Renal pelvis (tissue), 12 donors: ENCODE data around the gene MAD1L1. TPM values are rescaled to one million over a fixed set of nuclear protein-coding genes. Genes with fewer than 3 reads are reported as not detected.
"Not testable (repeated sequence)": the region's sequence is repeated elsewhere in the genome, so short reads cannot be mapped to it uniquely, and the experiment has no call there.

Experiments used
- DNase-seq: peaks from one replicate; pipeline ENCODE4 v3.0.0-alpha.2; 2013
- long read RNA-seq, 16 experiments: transcript quantifications; one replicate each; lab custom pipeline, GENCODE V29; 2026
- polyA plus RNA-seq, 3 donors: library from polyadenylated mRNA; unstranded; fragments of 120-200 nt; gene quantifications; one replicate each; pipeline ENCODE4 v1.2.1, GENCODE V29; 2013; ENCODE audit not compliant: insufficient read length in 3 of 3

MAD1L1 gene
- 10 to 100 TPM; 27.0 to 27.6 (median 27.3) TPM for polyA plus RNA-seq
- long read RNA-seq, donor 1, partial matches to known transcripts, result 31 of 53 reads
- long read RNA-seq, donor 1, other reads (novel, unspliced or antisense), result 22 of 53 reads
- long read RNA-seq, donor 2, partial matches to known transcripts, result 5 of 7 reads
- long read RNA-seq, donor 2, other reads (novel, unspliced or antisense), result 0 of 7 reads
- long read RNA-seq, donor 3, partial matches to known transcripts, result 0 of 8 reads
- long read RNA-seq, donor 3, other reads (novel, unspliced or antisense), result 6 of 8 reads
- long read RNA-seq, donor 4, partial matches to known transcripts, result 5 of 6 reads
- long read RNA-seq, donor 4, other reads (novel, unspliced or antisense), result 0 of 6 reads
- long read RNA-seq, donor 5, partial matches to known transcripts, result 0 of 1 reads
- long read RNA-seq, donor 5, other reads (novel, unspliced or antisense), result 0 of 1 reads
- long read RNA-seq, donor 6, result 0 reads
- long read RNA-seq, donor 7, partial matches to known transcripts, result 0 of 7 reads
- long read RNA-seq, donor 7, other reads (novel, unspliced or antisense), result 7 of 7 reads
- long read RNA-seq, donor 8, result 0 reads
- long read RNA-seq, donor 9, partial matches to known transcripts, result 0 of 1 reads
- long read RNA-seq, donor 9, other reads (novel, unspliced or antisense), result 0 of 1 reads
- long read RNA-seq, donor 10, partial matches to known transcripts, result 5 of 7 reads
- long read RNA-seq, donor 10, other reads (novel, unspliced or antisense), result 0 of 7 reads
- long read RNA-seq, donor 11, partial matches to known transcripts, result 0 of 1 reads
- long read RNA-seq, donor 11, other reads (novel, unspliced or antisense), result 0 of 1 reads
- long read RNA-seq, donor 12, partial matches to known transcripts, result 0 of 12 reads
- long read RNA-seq, donor 12, other reads (novel, unspliced or antisense), result 8 of 12 reads
- long read RNA-seq, donor 13, partial matches to known transcripts, result 0 of 1 reads
- long read RNA-seq, donor 13, other reads (novel, unspliced or antisense), result 0 of 1 reads
- long read RNA-seq, donor 14, partial matches to known transcripts, result 0 of 2 reads
- long read RNA-seq, donor 14, other reads (novel, unspliced or antisense), result 0 of 2 reads
- long read RNA-seq, donor 15, partial matches to known transcripts, result 48 of 85 reads
- long read RNA-seq, donor 15, other reads (novel, unspliced or antisense), result 35 of 85 reads
- long read RNA-seq, donor 16, partial matches to known transcripts, result 0 of 7 reads
- long read RNA-seq, donor 16, other reads (novel, unspliced or antisense), result 7 of 7 reads

GRCh38 chr7:2232766-2233520 lies at the start of gene MAD1L1:
Gene MAD1L1, minus strand, starts transcription at chr7:2232945. Its CDS starts 2,812 bp downstream, at chr7:2230133.
- DNase-seq, result peak; percentile 88

- DNase-seq, result no peak
Measured at GRCh38 chr7:2282185-2282751, 49.5 kb upstream of the MAD1L1 start.

DNA sequence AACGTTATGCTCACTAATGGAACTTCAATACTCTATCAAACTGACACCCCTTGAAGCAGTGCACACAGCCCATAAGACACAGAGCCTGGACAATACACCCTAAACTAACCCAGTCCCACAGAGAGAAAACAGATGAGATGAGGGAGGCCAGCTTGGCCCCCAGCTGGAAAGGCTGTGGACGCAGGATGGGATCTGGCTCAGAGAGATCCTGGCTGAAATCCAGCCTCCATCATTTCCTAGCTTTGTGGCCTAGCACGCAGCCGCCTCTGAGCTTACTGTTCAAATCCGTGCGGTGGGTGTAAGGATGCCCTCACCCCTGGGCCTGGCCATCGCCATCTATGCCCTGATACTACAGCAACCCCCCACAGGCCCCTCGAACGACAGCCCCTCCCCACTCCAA lies 48.8 kb upstream of the MAD1L1 start:
- DNase-seq, result no peak

DNA sequence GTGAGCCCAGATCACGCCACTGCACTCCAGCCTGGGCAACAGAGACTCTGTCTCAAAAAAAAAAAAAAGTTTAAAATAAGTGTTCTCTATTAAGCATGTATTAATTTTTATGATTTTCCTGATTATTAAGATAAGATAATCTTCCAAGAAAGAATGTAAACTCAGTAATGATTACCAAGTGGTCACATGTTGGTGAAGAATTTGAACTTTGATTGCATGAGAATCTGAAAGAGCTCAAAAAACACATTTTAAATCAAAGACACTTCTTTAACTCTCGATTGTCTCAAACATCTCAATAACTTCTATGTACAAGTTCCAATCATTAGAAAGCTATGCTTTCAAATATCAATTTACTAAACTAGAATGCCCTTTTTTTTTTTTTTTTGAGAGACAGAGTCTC lies 47.7 kb upstream of the MAD1L1 start:
- DNase-seq, result no peak

DNA sequence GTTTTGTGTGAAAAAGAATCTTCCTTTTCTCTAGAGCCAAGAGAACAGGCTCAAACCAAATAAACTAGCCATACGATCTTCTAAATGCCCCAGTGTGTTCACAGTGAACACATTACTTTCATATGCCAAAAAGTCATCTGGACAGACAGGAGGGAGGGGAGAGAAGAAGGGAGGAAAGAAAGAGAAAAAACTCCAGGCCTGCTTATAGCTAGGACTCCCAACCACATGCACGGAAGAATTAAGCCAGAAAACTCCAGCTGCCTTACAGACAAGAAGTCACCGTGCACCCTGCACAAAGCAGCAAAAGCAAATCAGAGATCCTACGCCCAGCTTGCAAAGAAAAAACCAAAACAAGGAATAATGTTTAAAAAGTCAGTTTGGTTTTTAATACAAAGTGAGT lies 47.2 kb upstream of the MAD1L1 start:
- no peak for DNase-seq

DNA sequence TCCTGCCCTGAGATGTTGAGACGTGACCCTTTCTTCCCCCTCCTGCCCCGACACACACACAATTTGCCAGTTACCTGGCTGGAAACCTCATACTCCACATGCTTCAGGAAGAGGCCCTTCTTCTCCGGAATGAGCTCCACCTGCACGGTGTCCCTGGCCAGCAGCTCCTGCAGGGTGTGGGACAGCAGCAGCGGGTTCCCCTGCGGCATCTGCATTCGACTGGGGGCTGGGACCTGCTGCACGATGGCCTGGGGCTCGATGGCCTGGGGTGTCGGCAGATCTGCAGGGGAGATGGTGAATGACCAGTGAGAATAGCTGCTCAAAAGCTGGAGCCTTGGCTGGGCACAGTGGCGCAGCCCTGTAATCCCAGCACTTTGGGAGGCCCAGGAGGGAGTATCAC lies 45.3 kb upstream of the MAD1L1 start:
- DNase-seq, result no peak

DNA sequence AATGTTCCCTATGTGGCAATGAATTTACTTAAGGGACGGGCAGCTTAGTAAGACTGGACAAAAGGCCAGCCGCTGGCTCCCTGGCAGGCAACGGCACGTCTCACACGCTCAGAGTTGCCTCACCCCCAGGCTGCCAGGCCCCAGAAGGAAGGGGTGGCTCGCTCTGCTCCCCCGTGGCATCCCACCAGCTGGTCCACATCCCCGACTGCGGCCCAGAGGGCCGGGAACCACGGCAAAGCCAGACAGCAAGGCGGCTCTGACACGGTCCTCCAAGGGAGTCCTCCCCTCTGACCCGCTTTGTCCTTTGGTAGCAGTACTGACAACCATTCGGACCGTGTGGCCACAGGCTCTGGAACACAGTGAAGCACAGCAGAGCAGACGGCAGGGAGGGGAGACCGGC lies 43.4 kb upstream of the MAD1L1 start:
- DNase-seq, result no peak

- no peak for DNase-seq
Measured at GRCh38 chr7:2275101-2275500, 42.4 kb upstream of the MAD1L1 start.

GRCh38 chr7:2274666-2275065 lies 41.9 kb upstream of the MAD1L1 start:
- no peak for DNase-seq

GRCh38 chr7:2273866-2274265 lies 41.1 kb upstream of the MAD1L1 start:
- no peak for DNase-seq

- no peak for DNase-seq
Measured at GRCh38 chr7:2272031-2272430, 39.3 kb upstream of the MAD1L1 start.

- no peak for DNase-seq
Measured at GRCh38 chr7:2271273-2272026, 38.7 kb upstream of the MAD1L1 start.

GRCh38 chr7:2270495-2270894 lies 37.8 kb upstream of the MAD1L1 start:
- DNase-seq, result no peak

DNA sequence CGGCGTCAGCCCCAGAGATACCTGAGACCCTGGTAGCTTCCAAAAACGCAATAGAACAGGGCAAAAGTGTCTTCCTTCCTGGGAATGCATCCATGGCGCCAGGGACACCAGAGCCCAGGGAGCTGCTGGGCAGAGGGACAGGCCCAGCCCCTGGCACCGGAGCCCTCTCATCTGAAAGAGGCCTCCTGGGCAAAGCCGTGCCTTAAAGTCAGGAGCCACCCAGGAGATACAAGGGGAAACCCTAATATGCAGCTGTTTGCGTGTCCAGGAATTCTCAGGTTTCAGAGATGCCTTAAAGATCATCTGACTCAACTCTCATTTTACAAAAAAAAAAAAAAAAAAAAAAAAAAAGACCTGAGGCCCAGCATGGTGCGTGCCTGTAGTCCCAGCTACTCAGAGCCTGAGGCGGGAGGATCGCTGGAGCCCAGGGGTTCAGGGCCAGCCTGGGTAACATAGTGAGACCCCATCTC lies 37.3 kb upstream of the MAD1L1 start:
- no peak for DNase-seq

DNA sequence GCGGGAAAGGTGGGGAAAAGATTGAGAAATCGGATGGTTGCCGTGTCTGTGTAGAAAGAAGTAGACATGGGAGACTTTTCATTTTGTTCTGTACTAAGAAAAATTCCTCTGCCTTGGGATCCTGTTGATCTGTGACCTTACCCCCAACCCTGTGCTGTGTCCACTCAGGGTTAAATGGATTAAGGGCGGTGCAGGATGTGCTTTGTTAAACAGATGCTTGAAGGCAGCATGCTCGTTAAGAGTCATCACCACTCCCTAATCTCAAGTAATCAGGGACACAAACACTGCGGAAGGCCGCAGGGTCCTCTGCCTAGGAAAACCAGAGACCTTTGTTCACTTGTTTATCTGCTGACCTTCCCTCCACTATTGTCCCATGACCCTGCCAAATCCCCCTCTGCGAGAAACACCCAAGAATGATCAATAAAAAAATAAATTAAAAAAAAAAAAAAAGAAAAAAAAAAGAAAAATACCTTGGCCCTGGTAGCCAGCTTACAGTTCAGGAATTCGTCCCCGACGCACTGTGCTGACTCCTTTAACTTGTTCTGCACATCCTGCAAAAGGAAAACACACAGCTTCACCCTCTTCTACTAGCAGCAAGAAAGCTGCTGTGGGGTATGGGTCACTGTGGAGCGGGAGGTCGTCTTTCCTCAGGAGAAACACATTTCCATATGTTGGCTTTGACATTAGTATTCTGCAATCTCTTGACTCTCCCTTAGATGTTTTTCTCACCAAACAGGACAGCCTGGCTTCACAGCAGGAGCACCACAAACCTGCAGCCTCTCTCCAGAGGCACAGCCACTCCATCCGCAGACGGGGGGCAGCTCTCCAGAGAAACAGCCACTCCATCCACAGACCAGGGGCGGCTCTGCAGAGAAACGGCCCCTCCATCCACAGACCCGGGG lies 36.6 kb upstream of the MAD1L1 start:
- DNase-seq, result not testable (repeated sequence)

- DNase-seq, result no peak
Measured at GRCh38 chr7:2266911-2267310, 34.2 kb upstream of the MAD1L1 start.

- no peak for DNase-seq
Measured at GRCh38 chr7:2264158-2264557, 31.4 kb upstream of the MAD1L1 start.

DNA sequence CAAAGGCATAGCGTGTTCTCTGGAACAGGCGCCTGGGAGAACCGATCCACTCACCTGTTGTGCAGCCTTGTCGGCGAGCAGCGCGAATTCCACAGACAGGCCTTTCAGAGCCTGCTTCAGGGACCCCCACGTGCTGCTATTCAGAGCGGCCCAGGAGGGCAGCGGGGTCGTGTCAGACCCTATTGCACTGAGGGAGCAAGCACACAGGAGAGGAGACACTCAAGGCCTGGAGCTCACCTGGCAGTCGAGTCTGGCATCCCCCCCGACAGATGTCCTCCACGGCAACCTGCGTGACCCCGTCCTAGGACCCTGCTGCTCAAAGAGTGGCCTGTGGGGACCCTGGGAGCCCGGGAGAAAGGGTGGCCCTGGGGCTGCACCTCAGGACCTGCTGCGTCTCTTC lies 30.4 kb upstream of the MAD1L1 start:
- no peak for DNase-seq

DNA sequence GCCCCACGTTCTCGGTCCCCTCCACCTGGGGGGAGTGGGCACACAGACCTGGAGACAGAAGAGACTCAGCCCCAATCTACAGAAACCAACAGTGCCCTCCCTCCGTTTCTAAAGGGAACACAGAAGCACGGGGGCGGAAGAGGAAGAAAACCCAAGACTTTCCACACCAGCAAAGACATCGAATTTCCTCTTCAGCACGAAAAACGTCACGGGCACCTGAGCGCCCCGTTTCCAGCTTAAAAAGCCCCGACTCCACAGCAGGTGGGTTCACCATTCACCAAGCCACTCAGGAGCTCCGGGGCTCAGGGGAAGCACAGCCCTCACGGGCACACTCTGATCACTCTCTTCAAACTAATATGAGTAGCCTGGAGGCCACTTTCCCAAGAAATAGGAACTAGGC lies 28.9 kb upstream of the MAD1L1 start:
- no peak for DNase-seq
